ENCODE results near the gene NOP10. TPM values are rescaled to one million over a fixed set of nuclear protein-coding genes. Genes with fewer than 3 reads are reported as not detected.

NOP10 gene
- total RNA-seq, 1 donor: 125 TPM

DNA sequence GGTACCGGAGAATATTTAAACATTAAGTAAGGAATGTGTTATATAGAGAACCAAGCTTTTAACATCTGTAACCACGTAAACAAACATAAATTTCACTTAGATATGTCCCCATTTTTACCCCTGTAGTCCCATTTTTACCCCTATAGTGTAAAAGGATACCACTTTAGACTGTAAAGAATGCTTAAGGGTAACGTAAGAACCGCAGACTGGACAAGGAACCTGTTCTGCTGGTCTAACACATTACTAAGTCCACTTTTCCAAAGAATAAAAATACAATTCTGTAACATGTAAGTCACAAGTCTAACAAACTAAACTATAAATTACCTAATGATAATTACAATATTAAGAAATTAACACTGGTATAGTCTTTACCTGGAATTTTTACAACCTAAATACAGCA, 8.3 kb downstream of the NOP10 start:
- no peak for DNase-seq (ENCODE audit: low read depth in 2 of 3, low spot score in 2 of 3)

DNA sequence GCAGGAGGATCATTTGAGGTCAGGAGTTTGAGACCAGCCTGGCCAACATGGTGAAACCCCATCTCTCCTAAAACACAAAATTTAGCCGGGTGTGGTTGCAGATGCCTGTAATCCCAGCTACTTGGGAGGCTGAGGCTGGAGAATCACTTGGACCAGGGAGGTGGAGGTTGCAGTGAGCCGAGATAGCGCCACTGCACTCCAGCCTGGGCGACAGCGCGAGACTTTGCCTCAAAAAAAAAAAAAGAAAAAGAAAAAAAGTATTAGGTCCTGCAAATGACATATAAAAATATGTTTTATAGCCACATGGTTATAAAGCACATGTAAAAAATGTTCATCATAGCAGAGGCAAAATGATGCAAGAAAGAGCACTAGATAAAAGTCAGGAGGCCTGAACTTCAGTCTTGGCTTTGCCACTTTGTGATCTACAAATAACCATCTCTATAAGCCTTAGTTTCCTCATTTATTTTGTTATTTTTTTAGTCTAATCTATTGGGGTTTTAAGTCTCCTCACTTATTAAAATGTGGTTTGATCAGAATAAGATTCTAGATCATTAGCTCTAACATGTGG, 10.3 kb downstream of the NOP10 start:
- DNase-seq (ENCODE audit: low read depth in 2 of 3, low spot score in 2 of 3): no peak

DNA sequence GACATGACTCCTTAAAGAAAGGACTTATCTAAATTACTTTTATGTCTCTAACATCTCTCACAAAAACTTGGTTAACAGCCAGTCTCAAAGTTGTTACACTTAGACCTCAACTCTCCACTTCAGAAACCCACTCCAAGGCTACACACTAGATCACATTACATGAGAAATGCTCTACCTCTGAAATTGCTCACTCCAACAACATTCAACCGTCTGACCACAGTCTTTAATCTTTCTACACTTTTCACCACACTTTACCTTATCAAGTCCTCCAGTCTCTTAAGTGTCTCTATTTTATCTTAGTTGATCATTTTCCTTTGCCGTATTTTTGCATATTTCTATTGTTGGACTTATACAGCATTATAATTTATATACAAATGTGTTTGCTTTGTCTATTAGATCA, 11.1 kb downstream of the NOP10 start:
- peak in 2 of 3 donors; percentile 48 to 74 for DNase-seq (ENCODE audit: low read depth in 2 of 3, low spot score in 2 of 3)

DNA sequence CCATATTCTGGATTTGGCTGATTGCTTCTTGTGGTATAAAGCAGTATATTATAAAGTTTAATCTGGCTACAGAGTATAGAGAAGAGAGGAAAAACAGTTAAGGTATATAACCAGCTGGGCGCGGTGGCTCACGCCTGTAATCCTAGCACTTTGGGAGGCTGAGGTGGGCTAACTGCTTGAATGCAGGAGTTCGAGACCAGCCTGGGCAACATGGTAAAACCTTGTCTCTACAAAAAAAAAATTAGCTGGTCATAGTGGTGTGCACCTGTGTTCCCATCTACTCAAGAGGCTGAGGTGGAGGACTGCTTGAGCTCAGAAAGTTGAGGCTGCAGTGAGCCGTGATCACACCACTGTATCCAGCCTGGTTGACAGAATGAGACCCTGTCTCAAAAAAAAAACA, 12.7 kb downstream of the NOP10 start:
- DNase-seq (ENCODE audit: low read depth in 2 of 3, low spot score in 2 of 3): no peak

DNA sequence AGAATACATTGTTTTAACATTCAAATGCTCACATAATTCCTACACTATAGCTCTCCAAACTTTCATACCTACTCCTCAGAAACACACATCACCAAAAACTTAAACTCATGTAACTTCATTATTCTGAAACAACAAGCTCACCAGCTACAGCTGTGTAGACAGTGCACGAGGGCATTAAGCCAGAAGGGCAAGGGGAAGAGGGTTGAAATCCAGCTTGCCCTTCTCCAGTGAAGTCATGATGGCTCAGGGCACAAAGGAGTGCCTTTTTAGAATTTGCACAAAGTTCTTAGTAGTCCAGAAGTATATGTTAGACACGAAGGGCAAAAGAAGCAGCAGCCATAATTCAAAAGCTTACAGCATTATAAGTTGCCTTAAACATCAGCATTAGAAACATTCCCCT, 13.9 kb downstream of the NOP10 start:
- no peak for DNase-seq (ENCODE audit: low read depth in 2 of 3, low spot score in 2 of 3)

DNA sequence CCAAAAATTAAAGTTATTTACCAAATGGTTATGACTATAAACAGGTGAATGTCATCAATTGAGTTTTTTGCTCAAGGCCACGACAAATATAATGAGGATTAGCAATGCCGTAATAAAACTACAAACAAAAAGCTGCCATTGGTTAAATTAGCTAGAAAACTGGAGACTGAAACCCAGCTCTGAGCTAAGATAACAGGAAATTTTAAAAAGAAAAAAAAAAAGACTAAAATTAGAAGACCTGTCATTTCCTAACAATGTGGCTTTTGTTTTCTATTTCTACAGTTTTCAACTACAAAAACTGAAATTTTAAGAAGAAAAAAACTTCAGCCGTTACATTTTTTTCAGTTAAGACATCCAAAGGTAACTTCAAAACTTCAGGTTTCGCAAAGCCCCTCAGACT, 15.0 kb downstream of the NOP10 start:
- no peak for DNase-seq (ENCODE audit: low read depth in 2 of 3, low spot score in 2 of 3)

DNA sequence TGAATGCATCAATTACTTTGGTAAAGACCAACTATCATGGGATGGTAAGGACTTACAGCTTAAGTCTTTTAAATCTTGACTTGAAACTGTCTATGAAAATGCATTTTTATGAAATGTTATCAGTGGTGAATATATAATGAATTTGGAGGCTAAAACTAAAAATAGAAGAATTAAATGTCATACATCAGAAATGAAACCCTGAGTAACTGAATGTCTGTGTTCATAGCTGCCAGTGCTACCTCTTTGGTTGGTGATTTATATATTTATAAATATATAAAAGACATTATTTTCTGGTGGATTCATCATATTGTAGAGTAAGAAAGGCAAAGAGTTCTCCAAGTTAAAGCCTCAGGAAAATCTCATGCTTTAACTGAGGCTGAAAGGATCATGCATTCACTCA, 17.6 kb downstream of the NOP10 start:
- DNase-seq (ENCODE audit: low read depth in 2 of 3, low spot score in 2 of 3): no peak

DNA sequence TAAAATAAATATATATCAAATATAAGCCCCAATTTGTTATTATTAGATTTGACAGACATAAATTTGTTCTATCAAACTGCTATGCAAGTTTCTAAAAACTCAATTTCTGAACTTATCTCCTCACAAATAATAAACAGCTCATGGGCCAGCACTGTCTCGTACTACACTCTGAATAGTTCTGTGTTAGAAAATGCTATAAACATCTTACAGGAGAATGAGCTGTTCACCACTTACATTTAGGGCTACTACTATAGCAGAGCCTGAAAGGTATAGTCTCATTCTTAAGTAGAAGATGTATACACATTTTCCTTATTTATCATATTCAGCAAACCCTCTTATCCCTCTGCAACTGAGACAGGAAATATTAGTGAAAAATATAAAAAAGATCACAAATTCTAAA, 18.0 kb downstream of the NOP10 start:
- no peak for DNase-seq (ENCODE audit: low read depth in 2 of 3, low spot score in 2 of 3)

DNA sequence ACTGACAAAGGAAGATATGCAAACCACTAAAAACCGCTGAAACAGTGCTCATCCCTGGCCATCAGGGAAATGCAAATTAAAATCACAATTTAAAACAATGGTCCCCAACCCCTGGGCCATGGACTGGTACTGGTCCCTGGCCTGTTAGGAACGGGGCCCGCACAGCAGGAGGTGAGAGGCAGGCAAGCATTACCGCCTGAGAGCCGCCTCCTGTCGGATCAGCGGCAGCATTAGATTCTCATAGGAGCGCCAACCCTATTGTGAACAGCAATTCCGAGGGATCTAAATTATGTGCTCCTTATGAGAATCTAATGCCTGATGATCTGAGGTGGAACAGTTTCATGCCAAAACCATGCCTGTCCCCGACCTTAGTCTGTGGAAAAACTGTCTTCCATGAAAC, 19.7 kb downstream of the NOP10 start:
- DNase-seq (ENCODE audit: low read depth in 2 of 3, low spot score in 2 of 3): no peak

DNA sequence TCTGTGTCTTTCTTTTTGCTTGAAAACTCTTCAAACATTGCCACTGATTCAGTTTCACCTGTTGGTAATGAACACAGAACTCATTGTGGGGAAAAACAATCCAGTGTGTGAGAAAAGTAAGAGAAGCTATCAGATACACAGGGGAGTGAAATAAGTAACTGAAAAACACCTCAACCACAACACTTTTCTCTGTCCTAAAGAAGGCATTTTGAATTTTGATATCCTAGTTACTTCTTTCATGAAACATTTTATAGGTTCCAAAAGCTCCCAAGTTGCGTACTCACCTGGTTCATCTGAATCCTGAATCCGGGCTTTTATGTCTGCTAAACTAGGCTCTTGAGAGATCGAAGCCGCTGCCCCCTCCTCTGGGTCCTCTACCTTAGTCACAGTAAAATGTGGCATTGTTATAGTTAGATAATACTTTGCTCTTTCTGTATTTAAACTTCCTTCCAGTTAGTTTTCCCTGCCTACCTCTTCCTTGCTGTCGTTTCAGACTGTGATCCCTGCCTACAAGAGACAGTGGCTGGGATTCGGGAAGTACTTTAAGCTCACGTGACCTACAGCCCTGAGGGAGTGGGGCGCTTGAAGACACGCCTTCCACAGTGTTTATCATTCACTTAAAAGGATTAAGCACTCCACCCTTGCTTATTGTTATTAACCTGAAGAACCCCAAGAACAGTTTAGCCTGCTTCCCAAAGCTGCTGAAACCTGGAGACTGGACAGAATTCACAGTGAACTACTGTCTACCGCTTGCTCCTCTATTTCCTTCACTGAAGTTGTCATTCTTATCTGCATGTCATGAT, 24.5 kb downstream of the NOP10 start:
- DNase-seq (ENCODE audit: low read depth in 2 of 3, low spot score in 2 of 3): peak in 2 of 3 donors; percentile 37 to 49

DNA sequence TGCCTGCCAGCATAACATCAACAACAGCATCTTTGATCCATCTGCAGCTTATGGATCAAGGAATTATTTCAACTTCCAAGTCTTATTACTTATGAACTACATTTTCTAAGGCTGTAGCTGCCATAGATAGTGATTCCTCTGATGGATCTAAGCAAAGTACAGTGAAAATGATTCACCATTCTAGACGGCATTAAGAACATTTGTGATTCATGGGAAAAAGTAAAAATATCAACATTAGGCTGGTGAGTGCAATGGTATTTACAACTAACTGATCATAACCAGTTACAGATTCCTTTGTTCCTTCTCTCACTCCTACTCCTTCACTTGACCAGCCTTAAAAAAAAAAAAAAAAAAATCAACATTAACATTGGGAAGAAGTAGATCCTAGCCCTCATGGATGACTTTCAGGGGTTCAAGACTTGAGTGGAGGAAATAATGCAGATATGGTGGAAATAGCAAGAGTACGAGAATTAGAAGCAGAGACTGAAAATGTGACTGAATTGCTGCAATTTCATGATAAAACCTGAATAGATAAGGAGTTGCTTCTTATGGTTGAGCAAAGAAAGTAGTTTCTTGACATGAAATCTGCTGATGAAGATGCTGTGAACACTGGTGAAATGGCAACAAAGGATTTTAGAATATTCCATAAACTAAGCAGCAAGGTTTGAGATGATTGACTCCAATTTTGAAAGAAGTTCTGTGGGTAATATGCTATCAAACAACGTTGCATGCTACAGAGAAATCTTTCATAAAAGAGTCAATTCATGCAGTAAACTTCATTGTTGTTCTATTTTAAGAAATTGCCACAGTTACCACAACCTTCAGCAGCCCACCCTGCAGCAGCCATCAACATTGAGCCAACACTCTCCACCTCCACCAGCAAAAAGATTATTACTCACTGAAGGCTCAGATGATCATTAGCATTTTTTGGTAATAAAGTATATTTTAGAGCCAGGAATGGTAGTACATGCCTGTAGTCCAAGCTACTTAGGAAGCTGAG, 28.1 kb downstream of the NOP10 start:
- no peak for DNase-seq (ENCODE audit: low read depth in 2 of 3, low spot score in 2 of 3)

DNA sequence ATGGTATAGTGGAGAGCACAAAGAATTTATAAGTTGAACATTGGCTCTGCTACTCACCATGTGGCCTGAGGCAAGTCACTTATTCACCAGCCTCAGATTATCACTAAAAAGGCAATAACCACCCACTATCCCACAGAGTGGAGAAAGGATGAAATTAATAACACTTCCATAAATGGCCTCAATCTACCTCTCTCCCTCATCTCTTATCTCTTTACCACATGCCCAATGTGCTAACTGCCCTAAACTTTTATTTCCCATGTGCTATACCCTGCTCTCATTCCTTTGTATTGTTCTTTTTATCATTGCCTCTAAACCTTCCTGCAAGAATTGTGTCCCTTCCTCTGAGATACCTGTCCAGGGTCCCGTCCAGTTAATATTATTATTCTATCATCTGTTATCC, 31.4 kb downstream of the NOP10 start:
- no peak for DNase-seq (ENCODE audit: low read depth in 2 of 3, low spot score in 2 of 3)

DNA sequence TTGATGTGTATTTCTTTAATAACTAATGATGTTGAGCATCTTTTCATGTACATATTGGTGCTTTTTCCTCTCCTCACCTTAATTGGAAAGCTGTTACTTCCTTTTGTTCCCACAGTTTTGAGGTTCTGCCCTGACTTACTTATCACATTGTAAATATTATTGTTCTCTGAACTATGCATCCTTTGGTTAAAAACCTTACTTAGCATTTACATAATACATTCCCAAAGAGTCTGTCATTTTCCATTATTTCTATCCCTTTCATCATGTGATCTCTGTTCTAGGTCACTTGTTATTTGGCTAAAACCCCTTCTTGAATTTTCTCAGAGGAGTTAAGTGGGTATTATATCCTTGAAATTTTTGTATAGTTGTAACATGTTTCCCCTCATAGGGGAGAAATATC, 38.3 kb downstream of the NOP10 start:
- no peak for DNase-seq (ENCODE audit: low read depth in 2 of 3, low spot score in 2 of 3)

DNA sequence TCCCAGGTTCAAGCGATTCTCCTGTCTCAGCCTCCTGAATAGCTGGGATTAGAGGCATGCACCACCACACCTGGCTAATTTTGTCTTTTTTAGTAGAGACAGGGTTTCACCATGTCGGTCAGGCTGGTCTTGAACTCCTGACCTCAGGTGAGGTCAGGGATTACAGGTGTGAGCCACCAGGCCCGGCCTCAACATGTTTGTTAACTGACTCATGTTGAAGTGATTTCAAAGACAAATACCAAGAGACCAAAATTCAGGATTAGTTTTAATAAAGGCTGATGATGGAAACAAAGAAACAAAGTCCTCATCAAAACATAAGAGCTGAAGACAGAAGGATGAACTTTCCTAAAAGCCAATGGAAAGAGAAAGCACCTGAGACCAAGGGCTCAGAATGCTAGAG, 41.9 kb downstream of the NOP10 start:
- DNase-seq (ENCODE audit: low read depth in 2 of 3, low spot score in 2 of 3): no peak

DNA sequence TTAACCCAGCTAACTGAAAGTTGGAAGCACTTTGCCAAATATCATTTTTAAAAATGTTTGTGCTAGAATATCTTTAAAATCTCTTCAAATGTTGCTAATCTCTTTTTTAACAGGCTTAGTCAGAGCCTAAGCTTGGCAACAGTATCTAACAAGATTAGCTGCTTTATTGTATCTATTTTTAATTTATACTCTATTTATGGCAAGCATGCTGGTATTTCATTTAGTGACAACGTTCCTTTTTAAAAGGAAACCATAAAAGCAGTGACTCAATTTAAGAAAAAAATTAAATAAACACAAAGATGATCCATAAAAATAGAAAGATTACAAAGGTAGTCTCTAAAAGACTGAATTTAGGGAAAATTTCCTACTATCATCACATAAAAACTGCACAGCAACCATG, 45.9 kb downstream of the NOP10 start:
- DNase-seq (ENCODE audit: low read depth in 2 of 3, low spot score in 2 of 3): no peak

DNA sequence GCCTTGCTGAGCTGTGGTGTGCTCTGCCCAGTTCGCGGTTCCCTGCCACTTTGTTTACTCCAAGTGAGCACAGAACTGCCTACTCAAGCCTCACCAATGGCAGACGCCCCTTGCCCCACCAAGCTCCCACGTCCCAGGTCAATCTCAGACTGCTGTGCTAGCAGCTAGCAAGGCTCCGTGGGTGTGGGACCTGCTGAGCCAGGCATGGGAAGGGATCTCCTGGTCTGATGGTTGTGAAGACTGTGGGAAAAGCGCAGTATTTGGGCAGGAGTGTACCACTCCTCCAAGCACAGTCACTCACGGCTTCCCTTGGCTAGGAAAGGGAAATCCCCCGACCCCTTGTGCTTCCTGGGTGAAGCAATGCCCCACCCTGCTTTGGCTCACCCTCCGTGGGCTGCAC, 50.3 kb downstream of the NOP10 start:
- no peak for DNase-seq (ENCODE audit: low read depth in 2 of 3, low spot score in 2 of 3)

Small RNAs within 50 kb of the gene (small RNA-seq; reads per million reads assigned to genes)
- gene MIR1233-1 (not detected), gene RF00019 (not detected)

Other genes starting within 250 kb of the NOP10 start
- 8.9 TPM for gene EMC7, start 241.3 kb downstream of the NOP10 start, total RNA-seq
- 2.2 TPM for gene PGBD4, start 241.1 kb downstream of the NOP10 start, total RNA-seq
- 14.3 TPM for gene KATNBL1, start 133.0 kb downstream of the NOP10 start, total RNA-seq
- gene EMC4, start 118.1 kb downstream of the NOP10 start, total RNA-seq: 93.4 TPM
- gene SLC12A6, start 5.4 kb downstream of the NOP10 start, total RNA-seq: 123 TPM
- not detected for gene NUTM1, start 179 bp upstream of the NOP10 start, total RNA-seq
- 14.5 TPM for gene LPCAT4, start 24.1 kb upstream of the NOP10 start, total RNA-seq
- gene GOLGA8A, start 94.7 kb upstream of the NOP10 start, total RNA-seq: 21.8 TPM
- 96.1 TPM for gene GOLGA8B, start 240.5 kb upstream of the NOP10 start, total RNA-seq

All from hematopoietic multipotent progenitor cell (in vitro differentiated cells).